DOHH2 (cell line): ENCODE data around the gene ELP4.

Experiments
- H3F3A ChIP-seq: fragments of 200-600 bp; sonication (generic), shearing (Covaris generic); 2 replicates; pipeline ENCODE4 v1.6.0; 2016; ENCODE audit warnings: antibody characterized with exemption, mild to moderate bottlenecking; ENCODE audit not compliant: control insufficient read depth, insufficient read depth
- H3K27ac ChIP-seq: fragments of 200-600 bp; sonication (generic); 2 replicates; pipeline ENCODE4 v1.5.1; 2014; ENCODE audit warnings: low read depth, mild to moderate bottlenecking, low read length, moderate library complexity
- H3K27me3 ChIP-seq: fragments of 200-600 bp; sonication (generic); 2 replicates; pipeline ENCODE4 v1.6.1; 2014; ENCODE audit warnings: mild to moderate bottlenecking, low read length, mixed read lengths; ENCODE audit not compliant: control insufficient read depth
- H3K36me3 ChIP-seq: fragments of 200-600 bp; sonication (generic); 2 replicates; pipeline ENCODE4 v1.6.1; 2014; ENCODE audit warnings: mild to moderate bottlenecking, low read length, moderate library complexity, mixed read lengths; ENCODE audit not compliant: control insufficient read depth
- H3K4me1 ChIP-seq: fragments of 200-600 bp; sonication (generic); 2 replicates; pipeline ENCODE4 v1.6.1; 2014; ENCODE audit warnings: mild to moderate bottlenecking, low read length, mixed read lengths; ENCODE audit not compliant: control insufficient read depth
- H3K4me2 ChIP-seq: fragments of 200-600 bp; sonication (generic); 2 replicates; pipeline ENCODE4 v1.6.0; 2014; ENCODE audit warnings: mild to moderate bottlenecking, low read length, moderate library complexity
- H3K4me3 ChIP-seq: fragments of 200-600 bp; sonication (generic); 2 replicates; pipeline ENCODE4 v1.5.1; 2014; ENCODE audit warnings: mild to moderate bottlenecking, low read length, mixed read lengths
- H3K79me2 ChIP-seq: fragments of 200-600 bp; sonication (generic); 2 replicates; pipeline ENCODE4 v1.6.1; 2014; ENCODE audit warnings: mild to moderate bottlenecking, low read length, mixed read lengths; ENCODE audit not compliant: control insufficient read depth
- H3K9me2 ChIP-seq: fragments of 200-600 bp; sonication (generic); replicated peaks from 2 replicates; pipeline ENCODE4 v1.6.1; 2014; ENCODE audit warnings: mild to moderate bottlenecking, low read length, mixed read lengths; ENCODE audit not compliant: control insufficient read depth
- H3K9me3 ChIP-seq: fragments of 200-600 bp; sonication (generic); 2 replicates; pipeline ENCODE4 v1.6.1; 2014; ENCODE audit warnings: antibody characterized with exemption, low read length, mixed read lengths; ENCODE audit not compliant: control insufficient read depth, insufficient read depth
- H4K20me1 ChIP-seq: fragments of 200-600 bp; sonication (generic); 2 replicates; pipeline ENCODE4 v1.6.0; 2014; ENCODE audit warnings: low read depth, mild to moderate bottlenecking, antibody characterized with exemption, low read length, moderate library complexity; ENCODE audit not compliant: control insufficient read depth, insufficient read depth
- EZH2phosphoT487 ChIP-seq: fragments of 200-600 bp; sonication (generic); IDR thresholded peaks from 2 replicates; pipeline ENCODE4 v1.6.1; 2017; ENCODE audit warnings: borderline replicate concordance, mild to moderate bottlenecking, antibody characterized with exemption, low read length, moderate library complexity, mixed read lengths
- TF ChIP-seq, protein P1 (sequence below): fragments of 200-600 bp; sonication (generic); IDR thresholded peaks from one replicate; pipeline ENCODE4 v1.5.1; 2014; ENCODE audit warnings: antibody characterized with exemption, mild to moderate bottlenecking, low read depth, low read length; ENCODE audit not compliant: poor library complexity, severe bottlenecking

ELP4 gene

DNA sequence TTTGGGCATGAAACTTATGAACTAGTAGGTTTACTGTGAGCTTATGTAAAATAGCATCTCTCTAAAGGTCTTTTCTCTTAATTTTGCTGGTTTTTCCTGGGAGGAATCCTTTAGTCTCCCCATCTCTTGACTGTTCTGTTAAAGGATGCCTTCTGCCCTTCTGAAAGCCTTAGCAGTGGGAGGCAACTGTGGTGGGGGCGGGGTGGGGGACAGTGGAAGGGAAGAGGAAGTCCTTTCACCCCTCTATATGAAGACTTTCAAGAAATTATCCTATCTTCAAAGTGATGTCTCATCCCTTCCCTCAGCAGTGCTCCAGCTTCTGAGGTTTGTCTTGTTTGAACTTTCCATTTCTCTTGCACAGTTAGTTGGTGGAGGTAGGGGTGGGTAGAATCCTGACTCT lies 73.1 kb downstream of the ELP4 start:
- Histone ChIP-seq H3K27me3 (no peaks in the 10 kb centered on the region), H3K4me1 (no peaks in the 10 kb centered on the region), H3K4me2 (no peak overlapping the region), H3K4me3 (no peak overlapping the region), H3K9me3 (no peaks in the 10 kb centered on the region), H3K79me2 (no peaks in the 10 kb centered on the region), H4K20me1 (no peaks in the 10 kb centered on the region), H3K9me2 (no peaks in the 10 kb centered on the region), H3K36me3 (no peaks in the 10 kb centered on the region), H3F3A (no peaks in the 10 kb centered on the region), H3K27ac (no peak overlapping the region)
- TF ChIP-seq, protein P1, sequence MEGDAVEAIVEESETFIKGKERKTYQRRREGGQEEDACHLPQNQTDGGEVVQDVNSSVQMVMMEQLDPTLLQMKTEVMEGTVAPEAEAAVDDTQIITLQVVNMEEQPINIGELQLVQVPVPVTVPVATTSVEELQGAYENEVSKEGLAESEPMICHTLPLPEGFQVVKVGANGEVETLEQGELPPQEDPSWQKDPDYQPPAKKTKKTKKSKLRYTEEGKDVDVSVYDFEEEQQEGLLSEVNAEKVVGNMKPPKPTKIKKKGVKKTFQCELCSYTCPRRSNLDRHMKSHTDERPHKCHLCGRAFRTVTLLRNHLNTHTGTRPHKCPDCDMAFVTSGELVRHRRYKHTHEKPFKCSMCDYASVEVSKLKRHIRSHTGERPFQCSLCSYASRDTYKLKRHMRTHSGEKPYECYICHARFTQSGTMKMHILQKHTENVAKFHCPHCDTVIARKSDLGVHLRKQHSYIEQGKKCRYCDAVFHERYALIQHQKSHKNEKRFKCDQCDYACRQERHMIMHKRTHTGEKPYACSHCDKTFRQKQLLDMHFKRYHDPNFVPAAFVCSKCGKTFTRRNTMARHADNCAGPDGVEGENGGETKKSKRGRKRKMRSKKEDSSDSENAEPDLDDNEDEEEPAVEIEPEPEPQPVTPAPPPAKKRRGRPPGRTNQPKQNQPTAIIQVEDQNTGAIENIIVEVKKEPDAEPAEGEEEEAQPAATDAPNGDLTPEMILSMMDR: no peak
- no peak for TF ChIP-seq EZH2phosphoT487

DNA sequence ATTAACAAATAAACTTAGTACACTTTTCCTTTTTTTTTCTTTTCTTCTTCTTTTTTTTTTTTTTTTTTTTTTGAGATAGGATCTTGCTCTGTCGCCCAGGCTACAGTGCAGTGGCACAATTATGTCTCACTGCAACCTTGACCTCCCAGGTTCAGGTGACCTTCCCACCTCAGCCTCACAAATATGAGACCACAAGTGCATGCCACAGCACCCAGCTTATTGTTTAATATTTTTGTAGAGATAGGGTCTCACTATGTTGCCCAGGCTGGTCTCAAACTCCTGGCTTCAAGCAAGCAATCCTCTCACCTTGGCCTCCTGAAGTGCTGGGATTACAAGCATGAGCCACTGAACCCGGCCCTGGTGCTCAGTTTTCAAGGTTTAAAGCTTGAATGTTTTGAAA lies 88.9 kb downstream of the ELP4 start:
- Histone ChIP-seq H3K27me3 (no peaks in the 10 kb centered on the region), H3K9me3 (no peaks in the 10 kb centered on the region), H3K9me2 (no peaks in the 10 kb centered on the region), H3K4me1 (no peaks in the 10 kb centered on the region), H3K27ac (no peak overlapping the region), H3K36me3 (no peaks in the 10 kb centered on the region), H4K20me1 (no peaks in the 10 kb centered on the region), H3K79me2 (no peaks in the 10 kb centered on the region), H3K4me2 (no peak overlapping the region), H3F3A (no peaks in the 10 kb centered on the region), H3K4me3 (no peak overlapping the region)
- TF ChIP-seq, protein P1: no peak
- no peak for TF ChIP-seq EZH2phosphoT487

GRCh38 chr11:31601635-31602282 lies 92.2 kb downstream of the ELP4 start:
- Histone ChIP-seq H3K9me2 (no peaks in the 10 kb centered on the region), H3K27me3 (no peaks in the 10 kb centered on the region), H3K36me3 (no peaks in the 10 kb centered on the region), H3F3A (no peaks in the 10 kb centered on the region), H3K4me3 (no peak overlapping the region), H3K9me3 (no peaks in the 10 kb centered on the region), H4K20me1 (no peaks in the 10 kb centered on the region), H3K27ac (no peak overlapping the region), H3K4me2 (no peak overlapping the region), H3K79me2 (no peaks in the 10 kb centered on the region), H3K4me1 (no peaks in the 10 kb centered on the region)
- no peak for TF ChIP-seq EZH2phosphoT487
- TF ChIP-seq, protein P1: no peak
